Lower leg skin (tissue), 4 donors: ENCODE results near the gene VPS39. TPM values are rescaled to one million over a fixed set of nuclear protein-coding genes. Genes with fewer than 3 reads are reported as not detected.

Source experiments
- DNase-seq, 2 donors: peaks; one replicate each; pipeline ENCODE4 v3.0.0-alpha.2; 2019; ENCODE audit warnings: low spot score in 2 of 2
- H3K4me3 ChIP-seq: fragments of 200-600 bp; sonication (generic); 2 replicates; pipeline ENCODE4 v1.5.1; 2017; ENCODE audit warnings: mild to moderate bottlenecking, low read depth; ENCODE audit not compliant: poor library complexity, severe bottlenecking
- POLR2A ChIP-seq, 2 donors: fragments of 450-650 bp; IDR thresholded peaks; one replicate each; pipeline ENCODE4 v1.6.1; 2016 to 2017; ENCODE audit warnings: antibody characterized with exemption in 2 of 2, mild to moderate bottlenecking in 1 of 2, moderate library complexity in 1 of 2
- WGBS, 2 donors: methylation state at CpG; one replicate each; pipeline ENCODE4 v1.1.5; 2018; 5-methylcytosine and 5-hydroxymethylcytosine counted together
- intact Hi-C: fragments of 100-400 bp; cut with DNase I; formaldehyde crosslinking; loops from one replicate; pipeline ENCODE4 v1.15.0; 2023; ENCODE audit warnings: low total_unique reads
- total RNA-seq, 4 donors: library from RNA; depleted of rRNA; stranded (reverse); fragments of >200 nt; gene quantifications; one replicate each; pipeline ENCODE4 v1.1.0, GENCODE V29; 2016
- TF ChIP-seq, protein P1 (sequence below), 3 donors: fragments of 450-650 bp; IDR thresholded peaks; one replicate each; pipeline ENCODE4 v1.5.1; 2016; ENCODE audit warnings: antibody characterized with exemption in 3 of 3, mild to moderate bottlenecking in 3 of 3, moderate library complexity in 2 of 3

The VPS39 gene, protein sequence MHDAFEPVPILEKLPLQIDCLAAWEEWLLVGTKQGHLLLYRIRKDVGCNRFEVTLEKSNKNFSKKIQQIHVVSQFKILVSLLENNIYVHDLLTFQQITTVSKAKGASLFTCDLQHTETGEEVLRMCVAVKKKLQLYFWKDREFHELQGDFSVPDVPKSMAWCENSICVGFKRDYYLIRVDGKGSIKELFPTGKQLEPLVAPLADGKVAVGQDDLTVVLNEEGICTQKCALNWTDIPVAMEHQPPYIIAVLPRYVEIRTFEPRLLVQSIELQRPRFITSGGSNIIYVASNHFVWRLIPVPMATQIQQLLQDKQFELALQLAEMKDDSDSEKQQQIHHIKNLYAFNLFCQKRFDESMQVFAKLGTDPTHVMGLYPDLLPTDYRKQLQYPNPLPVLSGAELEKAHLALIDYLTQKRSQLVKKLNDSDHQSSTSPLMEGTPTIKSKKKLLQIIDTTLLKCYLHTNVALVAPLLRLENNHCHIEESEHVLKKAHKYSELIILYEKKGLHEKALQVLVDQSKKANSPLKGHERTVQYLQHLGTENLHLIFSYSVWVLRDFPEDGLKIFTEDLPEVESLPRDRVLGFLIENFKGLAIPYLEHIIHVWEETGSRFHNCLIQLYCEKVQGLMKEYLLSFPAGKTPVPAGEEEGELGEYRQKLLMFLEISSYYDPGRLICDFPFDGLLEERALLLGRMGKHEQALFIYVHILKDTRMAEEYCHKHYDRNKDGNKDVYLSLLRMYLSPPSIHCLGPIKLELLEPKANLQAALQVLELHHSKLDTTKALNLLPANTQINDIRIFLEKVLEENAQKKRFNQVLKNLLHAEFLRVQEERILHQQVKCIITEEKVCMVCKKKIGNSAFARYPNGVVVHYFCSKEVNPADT
- total RNA-seq, result 10 to 100 TPM; 41.8 to 64.6 (median 51.5) TPM

DNA sequence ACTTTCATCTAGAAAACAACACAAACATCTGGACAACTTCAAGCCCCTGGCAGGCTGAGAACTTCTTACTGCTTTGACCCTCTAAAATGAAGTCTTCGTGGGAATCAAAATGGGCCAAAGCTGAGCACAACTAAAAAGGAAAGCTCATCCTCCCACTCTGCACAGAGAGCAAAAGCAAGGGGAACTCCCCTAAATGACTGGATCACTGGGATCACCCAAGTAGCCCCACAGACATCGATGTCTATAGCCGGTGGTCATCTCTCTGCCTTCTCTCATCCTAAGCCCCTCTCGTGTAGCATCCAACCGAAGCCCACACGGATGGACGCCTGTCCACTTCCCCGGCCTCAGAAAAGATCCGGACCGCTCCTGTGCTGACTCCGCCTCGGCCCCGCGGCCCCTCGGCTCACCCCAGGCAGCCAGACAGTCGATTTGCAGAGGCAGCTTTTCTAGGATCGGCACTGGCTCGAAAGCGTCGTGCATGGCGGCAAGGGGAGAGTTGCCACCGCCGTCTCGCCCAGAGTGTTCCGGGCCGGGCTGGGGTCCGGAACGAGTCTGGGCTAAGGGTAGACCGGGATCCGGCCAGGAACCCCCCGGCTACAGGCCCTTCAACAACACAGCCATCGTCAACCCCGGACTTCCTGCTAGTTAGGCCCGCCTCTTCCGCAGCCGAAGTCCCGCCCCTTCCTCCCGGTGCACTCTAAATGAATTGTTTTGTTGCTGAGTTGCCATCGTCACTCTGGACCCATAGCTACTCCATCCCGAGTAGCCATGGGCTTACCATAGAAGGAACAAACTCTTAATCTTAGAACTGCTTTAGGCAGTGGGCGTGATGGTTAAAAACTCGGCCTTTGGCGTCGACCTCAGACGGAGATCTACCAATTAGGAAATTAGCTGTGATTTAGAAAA is at the start of gene VPS39:
VPS39 (minus strand) TSS at position 631 of the 906 bp plus-strand sequence; CDS start at position 480, 151 bp downstream.
- DNase-seq, result peak; percentile 81 to 95
- intact Hi-C loops, result no loop called here
- TF ChIP-seq POLR2A (IDR thresholded peaks at IDR 0.05), result no peak
- TF ChIP-seq, protein P1, sequence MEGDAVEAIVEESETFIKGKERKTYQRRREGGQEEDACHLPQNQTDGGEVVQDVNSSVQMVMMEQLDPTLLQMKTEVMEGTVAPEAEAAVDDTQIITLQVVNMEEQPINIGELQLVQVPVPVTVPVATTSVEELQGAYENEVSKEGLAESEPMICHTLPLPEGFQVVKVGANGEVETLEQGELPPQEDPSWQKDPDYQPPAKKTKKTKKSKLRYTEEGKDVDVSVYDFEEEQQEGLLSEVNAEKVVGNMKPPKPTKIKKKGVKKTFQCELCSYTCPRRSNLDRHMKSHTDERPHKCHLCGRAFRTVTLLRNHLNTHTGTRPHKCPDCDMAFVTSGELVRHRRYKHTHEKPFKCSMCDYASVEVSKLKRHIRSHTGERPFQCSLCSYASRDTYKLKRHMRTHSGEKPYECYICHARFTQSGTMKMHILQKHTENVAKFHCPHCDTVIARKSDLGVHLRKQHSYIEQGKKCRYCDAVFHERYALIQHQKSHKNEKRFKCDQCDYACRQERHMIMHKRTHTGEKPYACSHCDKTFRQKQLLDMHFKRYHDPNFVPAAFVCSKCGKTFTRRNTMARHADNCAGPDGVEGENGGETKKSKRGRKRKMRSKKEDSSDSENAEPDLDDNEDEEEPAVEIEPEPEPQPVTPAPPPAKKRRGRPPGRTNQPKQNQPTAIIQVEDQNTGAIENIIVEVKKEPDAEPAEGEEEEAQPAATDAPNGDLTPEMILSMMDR (IDR thresholded peaks at IDR 0.05), result no peak
- H3K4me3 ChIP-seq, result peak within 1 kb of the TSS; percentile 93
- 0 to 1% methylated on average over 40 to 44 of the region's 45 CpGs for WGBS, 2 donors

DNA sequence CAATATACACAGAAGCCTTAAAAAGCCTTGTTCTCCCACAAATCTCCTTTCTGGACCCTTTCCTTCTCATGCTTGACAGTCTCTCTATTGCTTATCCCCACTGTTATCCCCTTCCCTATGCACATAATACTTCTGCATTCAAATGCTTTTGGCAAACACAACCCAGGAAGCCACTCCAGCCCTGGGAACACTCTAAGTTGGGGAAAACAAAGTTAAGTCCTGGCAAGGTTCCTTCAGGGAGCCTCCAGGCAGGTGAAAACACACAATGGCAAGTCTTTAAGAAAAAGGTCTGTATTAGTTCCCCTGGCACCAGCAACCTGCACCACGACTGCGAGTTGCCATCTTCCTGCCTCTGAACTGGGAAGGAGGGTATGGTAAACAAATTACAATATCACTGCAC is 45.2 kb upstream of the VPS39 start:
- H3K4me3 ChIP-seq, result no peak overlapping the region
- intact Hi-C loops, result no loop called here
- no peak for DNase-seq
- WGBS, 2 donors, result 82 to 84% methylated on average over 2 of the region's 2 CpGs
- no peak for TF ChIP-seq POLR2A (IDR thresholded peaks at IDR 0.05)
- TF ChIP-seq, protein P1 (IDR thresholded peaks at IDR 0.05), result no peak

DNA sequence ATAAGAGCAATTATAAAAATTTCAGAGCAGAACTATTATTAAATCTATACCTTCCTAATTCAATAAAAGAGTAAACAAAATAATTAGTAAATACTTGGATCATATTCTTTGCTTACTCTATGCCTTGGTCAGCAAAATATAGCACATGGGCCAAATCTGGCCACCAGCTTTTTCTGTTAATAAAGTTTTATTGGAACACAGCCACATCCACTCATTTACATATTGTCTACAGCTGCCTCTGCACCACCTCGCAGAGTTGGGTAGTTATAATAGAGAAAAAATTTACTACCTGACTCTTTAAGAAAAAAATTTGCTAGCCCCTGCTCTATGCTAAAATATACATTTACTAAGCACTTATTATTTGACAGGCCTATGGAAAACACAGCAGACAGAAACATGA is 32.7 kb upstream of the VPS39 start:
- DNase-seq, result no peak
- H3K4me3 ChIP-seq, result no peak overlapping the region
- no peak for TF ChIP-seq POLR2A (IDR thresholded peaks at IDR 0.05)
- TF ChIP-seq, protein P1 (IDR thresholded peaks at IDR 0.05), result no peak
- WGBS, 2 donors, result 75 to 79% methylated on average over 1 of the region's 1 CpG
- intact Hi-C loops, result no loop called here

DNA sequence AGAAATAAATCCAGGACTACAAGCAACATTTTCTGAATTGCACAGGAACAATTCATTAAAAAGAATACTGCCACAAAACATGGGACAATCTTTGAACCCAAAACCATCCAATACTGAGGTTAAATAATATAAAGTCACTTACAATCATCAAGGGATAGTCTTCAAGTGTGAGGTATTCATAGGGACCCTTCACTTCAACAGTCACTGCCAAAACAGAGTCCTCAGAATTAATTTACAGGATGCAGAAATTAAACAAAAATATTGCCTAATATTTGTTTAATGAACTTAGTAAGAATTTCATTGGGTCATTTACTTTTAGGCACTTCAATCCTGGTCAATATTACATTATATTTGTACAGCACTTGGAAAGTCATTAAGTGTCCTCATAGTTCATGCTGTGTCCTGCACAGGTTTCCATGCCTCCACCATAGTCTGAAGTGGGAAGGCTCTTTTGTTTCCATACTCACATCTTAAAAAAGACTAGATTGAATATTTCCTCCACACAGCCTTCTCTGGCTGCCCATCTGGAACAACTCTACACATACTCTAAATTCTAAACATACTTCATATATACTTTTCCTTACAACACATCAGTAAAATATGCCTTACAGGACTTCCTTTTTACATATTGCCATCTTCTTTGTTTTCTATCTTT is 31.6 kb upstream of the VPS39 start:
- no peak for DNase-seq
- intact Hi-C loops, result no loop called here
- TF ChIP-seq POLR2A (IDR thresholded peaks at IDR 0.05), result no peak
- TF ChIP-seq, protein P1 (IDR thresholded peaks at IDR 0.05), result no peak

DNA sequence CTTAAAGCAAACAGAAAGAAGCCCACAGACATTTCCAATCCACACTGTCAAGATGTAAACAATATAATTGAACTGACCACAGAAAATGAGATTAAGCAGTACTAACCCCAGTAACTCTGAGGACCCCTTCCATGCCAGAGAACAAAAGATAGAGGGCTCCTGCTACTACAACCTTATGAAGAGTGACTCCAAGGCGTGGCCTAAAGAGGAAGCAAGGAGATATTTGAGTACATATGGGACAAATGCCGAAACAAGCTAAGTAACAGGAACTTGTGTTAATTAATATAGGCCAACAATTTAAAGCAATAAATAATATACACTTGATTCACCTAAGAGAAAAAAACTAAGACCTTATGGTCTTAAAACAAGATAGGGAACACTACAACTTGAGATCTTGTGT is 25.0 kb upstream of the VPS39 start:
- intact Hi-C loops, result no loop called here
- WGBS, 2 donors, result 83 to 88% methylated on average over 2 of the region's 2 CpGs
- no peak overlapping the region for H3K4me3 ChIP-seq
- no peak for DNase-seq
- TF ChIP-seq, protein P1 (IDR thresholded peaks at IDR 0.05), result no peak
- no peak for TF ChIP-seq POLR2A (IDR thresholded peaks at IDR 0.05)

More for the DNA sequence above, 31.6 kb upstream of the VPS39 start:
- no peak overlapping the region for H3K4me3 ChIP-seq
